H1 (cell line): ENCODE data around the gene C14orf119. TPM values are rescaled to one million over a fixed set of nuclear protein-coding genes. Genes with fewer than 3 reads are reported as not detected.

Experiments used
- CTCF ChIA-PET: fragments of 300-600 bp; sonication (Branson Sonifier 250); formaldehyde crosslinking; loops from one replicate; lab custom pipeline; 2021; ENCODE audit not compliant: partially characterized antibody; lab: Charles Lee
- POLR2A ChIA-PET: fragments of 300-600 bp; sonication (Branson Sonifier 250); formaldehyde crosslinking; loops from one replicate; lab custom pipeline; 2021; ENCODE audit warnings: inconsistent platforms; ENCODE audit not compliant: partially characterized antibody; lab: Charles Lee
- DNase-seq, 2 experiments: peaks; one replicate each; pipeline versions ENCODE4 v3.0.0 to v3.0.0-alpha.2; 2010 to 2022; ENCODE audit warnings: low spot score in 2 of 2, low read depth in 1 of 2, mixed read lengths in 1 of 2
- FAIRE-seq: peaks from 2 replicates; lab custom pipeline; 2011; peaks lifted over from hg19 to GRCh38; lab: Jason Lieb, UNC
- H2AFZ ChIP-seq: 2 replicates; pipeline ENCODE4 v1.8.1; 2012; ENCODE audit warnings: low read length, inconsistent platforms
- H2AK5ac ChIP-seq: 2 replicates; pipeline ENCODE4 v1.6.1; 2013; ENCODE audit warnings: low read depth, low read length
- H2BK120ac ChIP-seq: replicated peaks from 2 replicates; pipeline ENCODE3; 2013; ENCODE audit warnings: low read depth, low read length, inconsistent platforms
- H2BK12ac ChIP-seq: 2 replicates; pipeline ENCODE4 v1.6.1; 2013; ENCODE audit warnings: low read depth, low read length
- H2BK15ac ChIP-seq: 2 replicates; pipeline ENCODE4 v1.6.1; 2013; ENCODE audit warnings: low read length
- H2BK20ac ChIP-seq: 2 replicates; pipeline ENCODE4 v1.6.1; 2013; ENCODE audit warnings: low read length
- H2BK5ac ChIP-seq: 2 replicates; pipeline ENCODE4 v1.6.1; 2013; ENCODE audit warnings: low read depth, low read length
- H3K14ac ChIP-seq: 2 replicates; pipeline ENCODE4 v1.6.1; 2013; ENCODE audit warnings: inconsistent platforms; ENCODE audit not compliant: insufficient read length
- H3K18ac ChIP-seq: 2 replicates; pipeline ENCODE4 v1.6.1; 2013; ENCODE audit warnings: low read length; ENCODE audit errors: extremely low read depth
- H3K23ac ChIP-seq: 2 replicates; pipeline ENCODE4 v1.6.1; 2013; ENCODE audit warnings: inconsistent platforms; ENCODE audit not compliant: insufficient read length
- H3K23me2 ChIP-seq: 2 replicates; pipeline ENCODE4 v1.6.1; 2013; ENCODE audit warnings: low read depth, low read length
- H3K27ac ChIP-seq: 2 replicates; pipeline ENCODE4 v1.6.1; 2011; ENCODE audit warnings: low read depth, low read length, inconsistent platforms
- H3K27me3 ChIP-seq, 4 experiments: replicated peaks in 1 of 4; 1 replicate in 1 of 4; 2 replicates in 3 of 4; pipeline versions ENCODE4 v1.6.1 to v1.8.1; 2011 to 2013; ENCODE audit warnings: low read length in 3 of 4, mild to moderate bottlenecking in 3 of 4, inconsistent platforms in 2 of 4, mixed read lengths in 2 of 4, moderate library complexity in 1 of 4; ENCODE audit not compliant: control insufficient read depth in 3 of 4, insufficient read depth in 3 of 4; ENCODE audit errors: extremely low read depth in 1 of 4
- H3K36me3 ChIP-seq, 4 experiments: 2 replicates each; pipeline versions ENCODE4 v1.6.1 to v1.8.1; 2011 to 2013; ENCODE audit warnings: mild to moderate bottlenecking in 4 of 4, low read length in 3 of 4, moderate library complexity in 2 of 4, control low read depth in 1 of 4, inconsistent platforms in 1 of 4; ENCODE audit not compliant: insufficient read depth in 4 of 4, control insufficient read depth in 2 of 4
- H3K4ac ChIP-seq: replicated peaks from 2 replicates; pipeline ENCODE3; 2013; ENCODE audit warnings: low read length, low read depth, mixed read lengths, inconsistent platforms; ENCODE audit not compliant: insufficient read length
- H3K4me1 ChIP-seq, 4 experiments: replicated peaks in 1 of 4; 1 replicate in 1 of 4; 2 replicates in 3 of 4; pipeline versions ENCODE4 v1.6.1 to v1.8.1; 2011 to 2013; ENCODE audit warnings: low read length in 3 of 4, inconsistent platforms in 2 of 4, mixed read lengths in 1 of 4; ENCODE audit not compliant: insufficient read depth in 4 of 4, control insufficient read depth in 3 of 4
- H3K4me2 ChIP-seq, 2 experiments: 2 replicates each; pipeline versions ENCODE4 v1.6.1 to v1.8.1; 2011 to 2013; ENCODE audit warnings: low read depth in 2 of 2, low read length in 2 of 2, control low read depth in 1 of 2, inconsistent platforms in 1 of 2, mild to moderate bottlenecking in 1 of 2; ENCODE audit not compliant: insufficient read depth in 1 of 2
- H3K4me3 ChIP-seq, 4 experiments: fragments of 200-600, 300-600 bp in 1 of 4; sonication (generic), shearing (Covaris generic), sonication (Bioruptor Twin) in 1 of 4; 2 replicates each; pipeline versions ENCODE4 v1.5.1 to v1.8.1; 2011 to 2016; ENCODE audit warnings: low read length in 4 of 4, low read depth in 3 of 4, control low read depth in 2 of 4, inconsistent platforms in 2 of 4, mild to moderate bottlenecking in 2 of 4, mixed read lengths in 1 of 4, moderate library complexity in 1 of 4; ENCODE audit not compliant: insufficient read depth in 2 of 4; ENCODE audit errors: extremely low read depth in 1 of 4
- H3K56ac ChIP-seq: replicated peaks from 2 replicates; pipeline ENCODE3; 2013; ENCODE audit warnings: low read depth, mild to moderate bottlenecking, mixed read lengths, low read length, inconsistent platforms; ENCODE audit not compliant: insufficient read length
- H3K79me1 ChIP-seq: 2 replicates; pipeline ENCODE4 v1.6.1; 2013; ENCODE audit warnings: low read depth, low read length, control low read depth
- H3K79me2 ChIP-seq, 2 experiments: 2 replicates each; pipeline versions ENCODE4 v1.6.1 to v1.8.1; 2012 to 2013; ENCODE audit warnings: low read length in 2 of 2, mild to moderate bottlenecking in 2 of 2, inconsistent platforms in 1 of 2; ENCODE audit not compliant: insufficient read depth in 2 of 2, control insufficient read depth in 1 of 2
- H3K9ac ChIP-seq, 4 experiments: replicated peaks in 1 of 4; 1 replicate in 1 of 4; 2 replicates in 3 of 4; pipeline versions ENCODE4 v1.6.1 to v1.8.1; 2011 to 2013; ENCODE audit warnings: low read depth in 3 of 4, low read length in 3 of 4, control low read depth in 2 of 4, mild to moderate bottlenecking in 2 of 4, moderate library complexity in 2 of 4, inconsistent platforms in 1 of 4; ENCODE audit errors: extremely low read depth in 1 of 4
- H3K9me3 ChIP-seq, 2 experiments: 2 replicates each; pipeline versions ENCODE4 v1.6.1 to v1.8.1; 2012 to 2013; ENCODE audit warnings: mild to moderate bottlenecking in 2 of 2, moderate library complexity in 2 of 2, control low read depth in 1 of 2, inconsistent platforms in 1 of 2, low read depth in 1 of 2, low read length in 1 of 2, mixed read lengths in 1 of 2; ENCODE audit not compliant: insufficient read depth in 2 of 2
- H4K20me1 ChIP-seq, 2 experiments: replicated peaks in 1 of 2; 2 replicates each; pipeline versions ENCODE3 to v1.8.1; 2011 to 2013; ENCODE audit warnings: inconsistent platforms in 2 of 2, low read length in 2 of 2, mild to moderate bottlenecking in 1 of 2; ENCODE audit not compliant: insufficient read depth in 2 of 2, control insufficient read depth in 1 of 2
- H4K5ac ChIP-seq: 2 replicates; pipeline ENCODE4 v1.6.1; 2013; ENCODE audit warnings: low read length, low read depth, mixed read lengths, inconsistent platforms; ENCODE audit not compliant: insufficient read length
- H4K8ac ChIP-seq: 2 replicates; pipeline ENCODE4 v1.8.0; 2013; ENCODE audit warnings: mild to moderate bottlenecking, moderate library complexity, low read length, inconsistent platforms; ENCODE audit not compliant: insufficient read depth; ENCODE audit errors: extremely low read depth
- H4K91ac ChIP-seq: replicated peaks from 2 replicates; pipeline ENCODE3; 2013; ENCODE audit warnings: low read length, mixed read lengths, inconsistent platforms; ENCODE audit not compliant: insufficient read length
- EZH2 ChIP-seq: fragments of 200-600 bp; sonication (generic); IDR thresholded peaks from 2 replicates; pipeline ENCODE4 v1.7.1; 2012; ENCODE audit warnings: low read depth, mild to moderate bottlenecking, moderate library complexity, low read length, inconsistent platforms; ENCODE audit not compliant: severe bottlenecking
- POU5F1 ChIP-seq: IDR thresholded peaks from 2 replicates; pipeline ENCODE4 v1.6.1; 2011; ENCODE audit warnings: low read depth, mild to moderate bottlenecking, low read length, moderate library complexity
- WGBS, 2 experiments: shearing (Covaris generic) in 1 of 2; methylation state at CpG; one replicate each; pipeline versions ENCODE4 v1.1.6 to v1.1.7; 2013 to 2015; ENCODE audit warnings: low lambda C conversion rate in 2 of 2, mixed read lengths in 2 of 2, inconsistent platforms in 1 of 2, low coverage in 1 of 2, missing lambda C conversion rate in 1 of 2; ENCODE audit not compliant: insufficient replicate concordance in 2 of 2, insufficient coverage in 1 of 2, insufficient read length in 1 of 2; ENCODE audit errors: extremely low coverage in 1 of 2, missing lambda C conversion rate in 1 of 2; 5-methylcytosine and 5-hydroxymethylcytosine counted together
- polyA plus RNA-seq, 7 experiments: library from polyadenylated mRNA; depleted of rRNA in 3 of 7; stranded (reverse) in 5 of 7; unstranded in 2 of 7; fragments of >200 nt in 5 of 7; fragments of 200-250 nt in 2 of 7; gene quantifications; 1 replicate in 5 of 7; 2 replicates in 1 of 7; 4 replicates in 1 of 7; pipeline versions ENCODE4 v1.2.1 to v1.2.3, GENCODE V29; 2011 to 2013; ENCODE audit warnings: missing spikeins in 2 of 7, mixed read lengths in 2 of 7
- total RNA-seq: library from RNA; stranded (reverse); fragmentation: NEBNext Ultra II Directional; extraction: Animal tissue kit (Norgen Biotek cat#: 25700); gene quantifications from 2 replicates; pipeline ENCODE4 v1.2.1, GENCODE V29; 2021

Gene C14orf119
- total and polyA plus RNA-seq, 2 of the 8 experiments (the other 6 are each of a cell fraction or from before 2014, with no cell fraction given): 78.1 to 94.0 TPM

- no peaks in the 10 kb centered on the region for H3K27me3 ChIP-seq
- no peak overlapping the region for H2AK5ac ChIP-seq
- H2BK5ac ChIP-seq: no peak overlapping the region
- no peak overlapping the region for H3K4me2 ChIP-seq
- no peak overlapping the region for H2BK15ac ChIP-seq
- H3K27ac ChIP-seq: no peak overlapping the region
- DNase-seq (no peak), FAIRE-seq (no peak)
- no peak overlapping the region for H2BK120ac ChIP-seq
- H4K20me1 ChIP-seq: peaks cover 6 to 9% of the 10 kb centered on the region in 2 experiments
- no peak overlapping the region for H2AFZ ChIP-seq
- H4K8ac ChIP-seq: no peak overlapping the region
- no peak overlapping the region for H3K4ac ChIP-seq
- no peaks in the 10 kb centered on the region for H3K9me3 ChIP-seq
- no peak overlapping the region for H2BK12ac ChIP-seq
- peaks cover 16 to 42% of the 10 kb centered on the region in 2 experiments for H3K79me2 ChIP-seq
- 94% methylated on average over 12 of the region's 12 CpGs; no CpG with 5 or more reads in 1 of the 2 experiments for WGBS, 2 experiments
- ChIA-PET POLR2A (interaction anchor here (0.7 to 2.6 kb wide), 12 partner anchors 8 to 83 kb away, joined by 3 to 14 read pairs (median 4); no protein-coding TSS in a partner anchor), CTCF (interaction anchor here (0.6 to 4.6 kb wide), 10 partner anchors 10 to 290 kb away, joined by 3 to 56 read pairs (median 3); no protein-coding TSS in a partner anchor)
- no peak overlapping the region for H3K18ac ChIP-seq
- H3K36me3 ChIP-seq: peaks cover 27 to 81% (median 59%) of the 10 kb centered on the region in 4 experiments
- H4K91ac ChIP-seq: no peak overlapping the region
- H3K4me1 ChIP-seq: no peaks in the 10 kb centered on the region; a peak in 1 of 7 replicates
- peaks cover 2% of the 10 kb centered on the region; the same call in 1 of the 2 replicates for H3K79me1 ChIP-seq
- H3K23ac ChIP-seq: no peak overlapping the region
- H3K56ac ChIP-seq: no peak overlapping the region
- H3K4me3 ChIP-seq: no peak overlapping the region
- no peak overlapping the region for H4K5ac ChIP-seq
- TF ChIP-seq EZH2 (no peak), POU5F1 (no peak)
- H3K9ac ChIP-seq: no peak overlapping the region
- H3K14ac ChIP-seq: no peak overlapping the region
- no peak overlapping the region for H2BK20ac ChIP-seq
- H3K23me2 ChIP-seq: peaks cover 5% of the 10 kb centered on the region; the same call in 1 of the 2 replicates
Measured at GRCh38 chr14:23089498-23090253, 5.6 kb upstream of the C14orf119 start.
